Stimulated activated effector memory CD8-positive, alpha-beta T cell treated with anti-CD3 and anti-CD28 coated beads, Interleukin-12 subunit alpha, Interleukin-12 subunit beta, amount 100 ng/mL, for 72 hours (primary cell): Measurements from ENCODE around the gene HYI.

Experiments used
- ATAC-seq: fragments of 150-1000 bp; cut with Tn5 transposase; 2 replicates; pipeline ENCODE4 v1.10.0; 2021
- DNase-seq, 2 donors: peaks; one replicate each; pipeline ENCODE4 v3.0.0; 2021 to 2022; ENCODE audit warnings: low spot score in 2 of 2
- H3K27ac Mint-ChIP-seq: one replicate; pipeline ENCODE4 v1.8.0; 2022; ENCODE audit warnings: mild to moderate bottlenecking, mixed read lengths
- H3K36me3 Mint-ChIP-seq: one replicate; pipeline ENCODE4 v1.8.0; 2022; ENCODE audit warnings: mild to moderate bottlenecking, mixed read lengths
- H3K4me1 Mint-ChIP-seq: one replicate; pipeline ENCODE4 v1.8.0; 2022; ENCODE audit warnings: mixed read lengths
- H3K4me3 Mint-ChIP-seq: one replicate; pipeline ENCODE4 v1.8.0; 2022; ENCODE audit warnings: mild to moderate bottlenecking, mixed read lengths
- H3K9me3 Mint-ChIP-seq: one replicate; pipeline ENCODE4 v1.8.0; 2022; ENCODE audit warnings: mixed read lengths

HYI gene

DNA sequence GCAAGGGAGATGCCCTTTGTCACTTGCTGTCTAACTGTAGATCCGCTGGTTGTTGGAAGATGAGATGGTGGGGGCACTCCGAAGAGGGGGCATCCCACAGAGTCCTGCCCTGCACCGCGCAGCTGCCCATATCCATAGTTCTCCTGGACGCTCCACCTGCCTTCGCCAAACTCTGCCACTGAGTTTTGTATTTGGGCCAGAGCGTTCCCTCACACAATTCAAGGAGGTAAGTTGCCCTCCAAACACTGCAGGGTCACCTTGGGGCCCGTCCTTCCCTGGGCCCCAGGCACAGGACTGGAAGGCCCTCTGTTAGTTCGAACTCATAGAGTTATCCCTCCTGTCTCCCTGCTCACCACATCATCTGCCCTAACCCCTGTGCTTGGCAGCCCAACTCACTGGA, 22.1 kb downstream of the HYI start:
- Mint-ChIP-seq H3K4me3 (no peak overlapping the region), H3K36me3 (peaks cover 81% of the 10 kb centered on the region), H3K4me1 (peaks cover 3% of the 10 kb centered on the region), H3K27ac (peak overlapping the region; percentile 80), H3K9me3 (no peaks in the 10 kb centered on the region)
- DNase-seq (no peak), ATAC-seq (no peak)

DNA sequence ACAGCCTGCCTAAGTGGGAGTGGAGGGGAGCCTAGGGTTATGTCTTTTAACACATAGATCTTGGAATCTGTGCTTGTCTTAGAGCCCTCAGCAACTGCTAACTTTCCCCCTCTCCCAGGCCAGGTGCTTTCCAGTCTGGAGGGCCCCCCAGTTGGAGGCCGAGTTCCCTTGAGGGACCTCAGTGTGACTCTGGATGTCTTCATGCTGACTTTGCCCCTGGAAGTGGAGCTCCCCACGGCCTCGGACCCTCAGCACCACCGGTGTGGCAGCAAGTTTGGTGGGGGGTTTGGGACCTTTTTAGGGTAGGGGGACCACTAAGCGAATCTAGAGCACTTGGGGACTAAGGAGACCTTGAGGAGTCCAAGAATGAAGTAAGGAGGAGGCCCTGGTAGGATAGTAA, 22.9 kb downstream of the HYI start:
- Mint-ChIP-seq H3K4me3 (no peak overlapping the region), H3K27ac (peak overlapping the region; percentile 50), H3K4me1 (peaks cover 5% of the 10 kb centered on the region), H3K36me3 (peaks cover 87% of the 10 kb centered on the region), H3K9me3 (no peaks in the 10 kb centered on the region)
- DNase-seq, result no peak
- no peak for ATAC-seq

GRCh38 chr1:43427941-43428340, 25.8 kb downstream of the HYI start:
- Mint-ChIP-seq H3K4me3 (no peak overlapping the region), H3K36me3 (peaks cover 87% of the 10 kb centered on the region), H3K27ac (no peak overlapping the region), H3K4me1 (peaks cover 16% of the 10 kb centered on the region), H3K9me3 (no peaks in the 10 kb centered on the region)
- ATAC-seq, result no peak
- no peak for DNase-seq

DNA sequence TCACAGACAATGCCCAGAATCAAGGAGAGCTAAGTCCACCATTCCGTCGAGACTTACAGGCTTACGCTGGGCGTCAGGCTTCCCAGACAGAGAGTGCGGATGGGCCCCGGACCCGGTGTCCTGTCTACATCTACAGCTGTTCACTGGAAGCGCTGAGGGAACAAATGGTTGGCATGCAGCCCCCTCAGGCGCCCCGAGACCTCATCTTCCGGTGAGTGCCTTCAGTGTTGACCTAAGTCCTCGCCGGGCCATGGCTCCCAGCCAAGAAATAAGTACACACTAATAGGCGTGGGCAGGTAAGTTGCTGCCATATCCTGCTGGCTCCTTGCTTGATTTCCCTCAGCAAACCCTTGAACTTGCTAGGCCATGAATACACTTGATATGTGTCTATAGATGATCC, 26.2 kb downstream of the HYI start:
- Mint-ChIP-seq H3K4me1 (peaks cover 19% of the 10 kb centered on the region), H3K9me3 (no peaks in the 10 kb centered on the region), H3K4me3 (no peak overlapping the region), H3K36me3 (peaks cover 84% of the 10 kb centered on the region), H3K27ac (no peak overlapping the region)
- no peak for ATAC-seq
- DNase-seq, result no peak

- Mint-ChIP-seq H3K4me1 (peaks cover 19% of the 10 kb centered on the region), H3K27ac (no peak overlapping the region), H3K9me3 (no peaks in the 10 kb centered on the region), H3K4me3 (no peak overlapping the region), H3K36me3 (peaks cover 84% of the 10 kb centered on the region)
- ATAC-seq (no peak), DNase-seq (no peak)
Observed at GRCh38 chr1:43426221-43426620, 27.5 kb downstream of the HYI start.

DNA sequence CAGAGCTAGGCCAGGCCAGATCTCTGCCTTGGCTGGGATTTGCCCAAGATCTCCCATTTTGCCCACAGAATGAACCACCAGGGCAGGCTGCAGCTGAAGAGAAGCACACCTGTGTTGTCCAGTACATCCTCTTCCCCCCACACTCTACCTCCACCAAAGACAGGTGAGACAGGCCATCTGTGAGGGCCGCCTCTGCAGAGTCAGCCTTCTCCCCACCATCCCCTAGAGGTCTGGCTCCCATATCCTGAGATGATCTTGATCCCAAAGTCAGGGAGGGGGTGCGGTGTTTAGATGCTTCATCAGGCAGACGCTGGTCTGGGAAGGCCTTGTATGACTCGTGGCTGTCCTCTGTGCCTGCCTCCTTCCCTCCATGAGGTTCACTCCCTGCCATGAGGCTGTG, 28.7 kb downstream of the HYI start:
- no peak overlapping the region for H3K27ac Mint-ChIP-seq
- H3K9me3 Mint-ChIP-seq, result no peaks in the 10 kb centered on the region
- H3K4me3 Mint-ChIP-seq, result no peak overlapping the region
- H3K36me3 Mint-ChIP-seq, result peaks cover 86% of the 10 kb centered on the region
- ATAC-seq (no peak), DNase-seq (no peak)
- peaks cover 19% of the 10 kb centered on the region for H3K4me1 Mint-ChIP-seq

- no peak overlapping the region for H3K4me3 Mint-ChIP-seq
- peak; percentile 83 for ATAC-seq
- peaks cover 82% of the 10 kb centered on the region for H3K36me3 Mint-ChIP-seq
- peak overlapping the region; percentile 24 for H3K27ac Mint-ChIP-seq
- no peaks in the 10 kb centered on the region for H3K9me3 Mint-ChIP-seq
- no peak for DNase-seq
- peaks cover 19% of the 10 kb centered on the region for H3K4me1 Mint-ChIP-seq
Observed at GRCh38 chr1:43423672-43424550, 29.8 kb downstream of the HYI start.

DNA sequence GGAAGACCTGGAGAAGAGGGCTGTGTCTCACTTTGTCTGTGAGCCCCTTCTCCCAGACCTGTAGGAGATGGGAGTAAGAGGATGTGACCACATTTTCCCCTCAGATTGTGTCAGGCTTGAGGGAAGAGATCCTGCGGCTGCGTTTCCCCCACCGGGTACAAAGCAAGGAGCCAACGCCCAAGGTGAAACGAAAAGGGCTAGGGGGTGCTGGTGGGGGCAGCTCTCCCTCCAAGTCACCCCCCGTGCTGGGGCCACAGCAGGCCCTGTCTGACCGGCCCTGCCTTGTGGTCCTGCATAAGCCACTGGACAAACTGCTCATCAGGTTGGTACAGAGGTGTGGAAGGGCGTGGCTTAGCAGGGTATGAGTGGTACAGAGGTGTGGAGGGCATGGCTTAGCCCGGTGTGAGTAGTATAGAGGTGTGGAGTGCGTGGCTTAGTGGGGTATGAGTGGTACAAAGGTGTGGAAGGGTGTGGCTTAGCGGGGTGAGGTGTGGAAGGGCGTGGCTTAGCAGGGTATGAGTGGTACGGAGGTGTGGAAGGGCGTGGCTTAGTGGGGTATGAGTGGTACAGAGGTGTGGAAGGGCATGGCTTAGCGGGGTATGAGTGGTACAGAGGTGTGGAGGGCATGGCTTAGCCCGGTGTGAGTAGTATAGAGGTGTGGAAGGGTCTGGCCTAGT, 30.6 kb downstream of the HYI start:
- Mint-ChIP-seq H3K27ac (peak overlapping the region; percentile 24), H3K36me3 (peaks cover 75% of the 10 kb centered on the region), H3K4me3 (no peak overlapping the region), H3K4me1 (peaks cover 19% of the 10 kb centered on the region), H3K9me3 (no peaks in the 10 kb centered on the region)
- ATAC-seq (peak; percentile 38), DNase-seq (no peak)

DNA sequence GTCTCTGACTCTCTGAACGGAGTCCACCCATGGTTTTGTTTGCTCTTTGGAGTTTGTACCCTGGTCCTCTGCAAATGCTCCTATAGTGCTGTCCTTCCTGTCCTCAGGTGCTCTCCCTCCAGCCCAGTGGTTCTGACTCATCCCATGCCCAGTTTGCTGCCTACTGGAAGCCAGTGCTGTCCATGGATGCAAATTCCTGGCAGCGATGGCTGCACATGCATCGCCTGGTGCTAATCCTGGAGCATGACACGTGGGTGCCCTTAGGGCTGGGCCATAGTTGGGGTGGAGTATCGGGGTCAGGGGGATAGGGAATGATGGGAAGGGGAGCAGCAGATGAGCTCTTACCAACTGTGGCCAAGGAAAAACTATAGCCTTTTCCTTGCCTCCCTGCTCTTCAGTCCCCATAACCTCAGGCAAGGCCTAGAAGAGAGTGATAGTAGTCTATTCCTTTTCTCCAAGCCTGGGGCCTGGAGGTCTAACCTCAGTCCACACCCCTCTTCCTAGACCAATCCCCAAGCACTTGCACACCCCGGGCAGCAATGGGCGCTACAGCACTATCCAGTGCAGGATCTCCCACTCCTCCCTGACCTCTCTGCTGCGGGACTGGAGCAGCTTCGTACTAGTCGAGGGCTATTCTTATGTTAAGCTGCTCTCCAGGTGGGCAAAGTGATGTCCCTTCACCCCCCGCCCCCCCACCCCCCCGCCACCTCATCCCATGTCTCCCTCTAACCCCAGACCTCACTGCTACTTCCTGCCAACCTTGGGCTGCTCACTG, 31.6 kb downstream of the HYI start:
- DNase-seq, result no peak
- no peak overlapping the region for H3K27ac Mint-ChIP-seq
- H3K4me1 Mint-ChIP-seq, result peaks cover 19% of the 10 kb centered on the region
- no peak for ATAC-seq
- no peaks in the 10 kb centered on the region for H3K9me3 Mint-ChIP-seq
- peaks cover 67% of the 10 kb centered on the region for H3K36me3 Mint-ChIP-seq
- no peak overlapping the region for H3K4me3 Mint-ChIP-seq

DNA sequence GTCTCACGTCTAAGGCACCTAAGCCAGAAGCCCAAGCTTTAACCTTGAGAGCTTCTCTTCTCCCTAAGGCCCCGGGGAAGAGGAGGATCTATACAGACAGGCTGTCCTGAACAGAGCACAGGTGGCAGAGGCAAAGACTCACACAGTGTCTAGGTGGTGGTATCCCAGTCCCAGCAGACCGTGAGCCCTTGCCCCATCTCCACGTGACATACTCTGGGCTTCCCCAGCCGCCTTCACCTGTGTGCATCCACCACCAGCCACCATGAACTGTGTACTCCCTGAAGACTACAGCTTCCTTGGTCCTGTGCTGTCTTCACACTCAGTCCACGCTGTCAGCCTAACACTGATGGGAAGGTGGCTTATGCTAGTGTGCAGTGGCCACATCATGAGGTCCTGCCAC, 32.3 kb downstream of the HYI start:
- H3K4me3 Mint-ChIP-seq, result no peak overlapping the region
- H3K36me3 Mint-ChIP-seq, result peaks cover 59% of the 10 kb centered on the region
- peaks cover 14% of the 10 kb centered on the region for H3K4me1 Mint-ChIP-seq
- no peaks in the 10 kb centered on the region for H3K9me3 Mint-ChIP-seq
- no peak overlapping the region for H3K27ac Mint-ChIP-seq
- no peak for ATAC-seq
- DNase-seq, result no peak

DNA sequence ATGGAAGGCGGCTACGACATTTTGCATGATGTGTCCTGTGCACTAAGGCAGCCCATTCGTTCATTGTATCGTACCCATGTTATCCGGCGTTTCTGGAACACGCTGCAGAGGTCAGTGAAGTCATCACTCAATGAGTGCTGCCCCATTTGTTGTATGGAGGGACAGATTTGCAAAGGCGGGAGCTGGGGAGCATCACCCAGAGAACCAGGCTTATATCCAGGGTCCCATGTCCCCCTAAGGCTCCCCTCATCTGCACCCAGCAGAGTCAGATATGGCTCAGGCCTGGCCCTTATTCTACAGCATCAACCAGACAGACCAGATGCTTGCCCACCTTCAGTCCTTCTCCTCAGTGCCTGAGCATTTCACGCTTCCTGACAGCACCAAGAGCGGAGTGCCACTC, 32.9 kb downstream of the HYI start:
- ATAC-seq, result no peak
- Mint-ChIP-seq H3K4me1 (peaks cover 14% of the 10 kb centered on the region), H3K4me3 (no peak overlapping the region), H3K36me3 (peaks cover 56% of the 10 kb centered on the region), H3K27ac (no peak overlapping the region), H3K9me3 (no peaks in the 10 kb centered on the region)
- no peak for DNase-seq

DNA sequence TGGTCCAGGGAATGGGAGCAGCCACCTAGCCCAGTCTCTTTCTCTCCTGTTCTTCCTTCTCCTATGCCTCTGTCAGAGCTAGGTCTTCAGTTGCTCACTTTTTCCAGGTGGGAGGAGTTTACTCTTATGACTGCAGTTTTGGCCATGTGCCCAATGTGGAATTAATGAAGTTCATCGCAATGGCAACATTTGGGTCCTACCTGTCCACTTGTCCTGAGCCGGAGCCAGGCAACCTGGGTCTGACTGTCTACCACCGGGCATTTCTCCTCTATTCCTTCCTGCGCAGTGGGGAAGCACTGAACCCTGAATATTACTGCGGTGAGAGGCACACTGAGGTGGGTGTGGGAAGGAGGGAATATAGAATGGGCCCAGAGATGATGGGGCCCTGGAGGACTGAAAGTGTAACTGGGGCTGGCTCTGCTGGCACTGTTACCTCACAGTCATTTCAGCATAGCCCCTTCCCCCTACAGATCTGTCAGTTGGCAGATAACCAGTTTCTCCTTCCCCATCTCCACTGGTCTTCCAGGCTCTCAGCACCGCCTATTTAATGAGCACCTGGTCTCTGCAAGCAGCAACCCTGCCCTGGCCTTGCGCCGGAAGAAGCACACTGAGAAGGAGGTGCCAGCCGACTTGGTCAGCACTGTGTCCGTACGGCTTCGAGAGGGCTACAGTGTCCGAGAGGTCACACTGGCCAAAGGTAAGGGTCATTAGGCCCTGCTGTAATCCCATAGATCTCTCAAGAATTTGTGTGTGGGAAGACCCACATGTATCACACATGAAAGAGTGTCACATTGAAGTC, 33.9 kb downstream of the HYI start:
- Mint-ChIP-seq H3K36me3 (peaks cover 56% of the 10 kb centered on the region), H3K9me3 (no peaks in the 10 kb centered on the region), H3K27ac (peak overlapping the region; percentile 11), H3K4me1 (peaks cover 15% of the 10 kb centered on the region), H3K4me3 (no peak overlapping the region)
- no peak for ATAC-seq
- no peak for DNase-seq

GRCh38 chr1:43418858-43419257, 34.9 kb downstream of the HYI start:
- H3K9me3 Mint-ChIP-seq, result no peaks in the 10 kb centered on the region
- peaks cover 18% of the 10 kb centered on the region for H3K4me1 Mint-ChIP-seq
- no peak for DNase-seq
- peaks cover 51% of the 10 kb centered on the region for H3K36me3 Mint-ChIP-seq
- no peak overlapping the region for H3K4me3 Mint-ChIP-seq
- no peak overlapping the region for H3K27ac Mint-ChIP-seq
- ATAC-seq, result no peak

- DNase-seq, result no peak
- H3K27ac Mint-ChIP-seq, result no peak overlapping the region
Observed at GRCh38 chr1:43415901-43416300, 37.8 kb downstream of the HYI start.

More at GRCh38 chr1:43415901-43416300, 37.8 kb downstream of the HYI start:
- no peak for ATAC-seq
- Mint-ChIP-seq H3K4me3 (no peak overlapping the region), H3K4me1 (peaks cover 5% of the 10 kb centered on the region), H3K36me3 (peaks cover 32% of the 10 kb centered on the region), H3K9me3 (no peaks in the 10 kb centered on the region)
